ENCODE results near the gene IQCH.

DNA sequence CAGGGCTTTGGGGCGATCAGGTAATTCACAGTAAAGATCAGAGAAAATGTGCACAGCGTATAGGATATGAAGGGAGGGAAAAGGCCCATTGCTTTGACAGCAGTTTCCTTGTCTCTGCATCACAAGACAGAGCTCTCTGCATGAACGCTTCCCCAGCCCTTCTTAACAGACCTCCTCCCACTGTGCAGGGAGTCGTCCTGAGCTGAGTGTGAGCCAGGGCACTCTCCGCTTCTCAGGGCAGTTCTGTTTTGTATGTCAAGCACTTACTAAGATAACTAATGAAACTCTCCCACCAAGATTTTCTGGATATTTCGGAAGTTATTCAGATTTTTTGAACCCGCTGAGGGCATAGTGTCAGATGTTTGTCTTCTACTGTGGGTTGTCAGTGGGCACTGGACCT lies 160.6 kb downstream of the IQCH start:
- no peak for TF ChIP-seq POLR2A (IDR thresholded peaks at IDR 0.05; ENCODE audit: low read depth, low read length)
- TF ChIP-seq RFX5 (IDR thresholded peaks at IDR 0.05; ENCODE audit: low read depth, low read length), result no peak
- no peak for TF ChIP-seq RAD21 (IDR thresholded peaks at IDR 0.05; ENCODE audit: low read length)
- TF ChIP-seq CTCF (conservative IDR thresholded peaks at IDR 0.05; ENCODE audit: low read depth, low read length), result no peak
- TF ChIP-seq, protein P1, sequence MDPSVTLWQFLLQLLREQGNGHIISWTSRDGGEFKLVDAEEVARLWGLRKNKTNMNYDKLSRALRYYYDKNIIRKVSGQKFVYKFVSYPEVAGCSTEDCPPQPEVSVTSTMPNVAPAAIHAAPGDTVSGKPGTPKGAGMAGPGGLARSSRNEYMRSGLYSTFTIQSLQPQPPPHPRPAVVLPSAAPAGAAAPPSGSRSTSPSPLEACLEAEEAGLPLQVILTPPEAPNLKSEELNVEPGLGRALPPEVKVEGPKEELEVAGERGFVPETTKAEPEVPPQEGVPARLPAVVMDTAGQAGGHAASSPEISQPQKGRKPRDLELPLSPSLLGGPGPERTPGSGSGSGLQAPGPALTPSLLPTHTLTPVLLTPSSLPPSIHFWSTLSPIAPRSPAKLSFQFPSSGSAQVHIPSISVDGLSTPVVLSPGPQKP (IDR thresholded peaks at IDR 0.05; ENCODE audit: borderline replicate concordance, low read depth, low read length), result no peak
- TF ChIP-seq RCOR1 (IDR thresholded peaks at IDR 0.05; ENCODE audit: insufficient replicate concordance, low read length), result no peak
